ENCODE data around the gene OLFML2B.
A peak's percentile ranks its signal among the peaks of the same experiment; 100 is the strongest.
"Not testable (repeated sequence)": the region's sequence is repeated elsewhere in the genome, so short reads cannot be mapped to it uniquely, and the experiment has no call there.

OLFML2B gene

GRCh38 chr1:162035241-162035640 lies 11.6 kb upstream of the OLFML2B start:
- no peak for DNase-seq (ENCODE audit: low spot score)

- DNase-seq (ENCODE audit: low spot score), result no peak
Measured at GRCh38 chr1:162033428-162033827, 9.8 kb upstream of the OLFML2B start.

- no peak for DNase-seq (ENCODE audit: low spot score)
Measured at GRCh38 chr1:162030759-162031280, 7.2 kb upstream of the OLFML2B start.

- no peak for DNase-seq (ENCODE audit: low spot score)
Measured at GRCh38 chr1:162029157-162029556, 5.5 kb upstream of the OLFML2B start.

- no peak for DNase-seq (ENCODE audit: low spot score)
Measured at GRCh38 chr1:162028726-162029125, 5.1 kb upstream of the OLFML2B start.

- no peak for DNase-seq (ENCODE audit: low spot score)
Measured at GRCh38 chr1:162026881-162027280, 3.2 kb upstream of the OLFML2B start.

GRCh38 chr1:162025541-162025940 lies 1.9 kb upstream of the OLFML2B start:
- DNase-seq (ENCODE audit: low spot score), result no peak

- no peak for DNase-seq (ENCODE audit: low spot score)
Measured at GRCh38 chr1:162023181-162023546, 505 bp downstream of the OLFML2B start.

- no peak for DNase-seq (ENCODE audit: low spot score)
Measured at GRCh38 chr1:162022626-162023025, 1.0 kb downstream of the OLFML2B start.

GRCh38 chr1:162021124-162021523 lies 2.5 kb downstream of the OLFML2B start:
- DNase-seq (ENCODE audit: low spot score), result no peak

- DNase-seq (ENCODE audit: low spot score), result no peak
Measured at GRCh38 chr1:162020150-162020549, 3.5 kb downstream of the OLFML2B start.

GRCh38 chr1:162019446-162019845 lies 4.2 kb downstream of the OLFML2B start:
- no peak for DNase-seq (ENCODE audit: low spot score)

GRCh38 chr1:162019006-162019405 lies 4.7 kb downstream of the OLFML2B start:
- DNase-seq (ENCODE audit: low spot score), result peak; percentile 75

GRCh38 chr1:162018418-162018817 lies 5.3 kb downstream of the OLFML2B start:
- DNase-seq (ENCODE audit: low spot score), result peak; percentile 53

GRCh38 chr1:162017791-162018190 lies 5.9 kb downstream of the OLFML2B start:
- DNase-seq (ENCODE audit: low spot score), result not testable (repeated sequence)

GRCh38 chr1:162016631-162017030 lies 7.0 kb downstream of the OLFML2B start:
- no peak for DNase-seq (ENCODE audit: low spot score)

GRCh38 chr1:162015196-162015595 lies 8.5 kb downstream of the OLFML2B start:
- no peak for DNase-seq (ENCODE audit: low spot score)

GRCh38 chr1:162014202-162014601 lies 9.5 kb downstream of the OLFML2B start:
- DNase-seq (ENCODE audit: low spot score), result no peak

- no peak for DNase-seq (ENCODE audit: low spot score)
Measured at GRCh38 chr1:162013289-162013688, 10.4 kb downstream of the OLFML2B start.

- DNase-seq (ENCODE audit: low spot score), result no peak
Measured at GRCh38 chr1:162011337-162012012, 12.2 kb downstream of the OLFML2B start.

GRCh38 chr1:162010175-162010506 lies 13.5 kb downstream of the OLFML2B start:
- DNase-seq (ENCODE audit: low spot score), result no peak

- no peak for DNase-seq (ENCODE audit: low spot score)
Measured at GRCh38 chr1:162009501-162010174, 14.0 kb downstream of the OLFML2B start.

- DNase-seq (ENCODE audit: low spot score), result no peak
Measured at GRCh38 chr1:162008799-162009198, 14.9 kb downstream of the OLFML2B start.

- DNase-seq (ENCODE audit: low spot score), result no peak
Measured at GRCh38 chr1:162007466-162007865, 16.2 kb downstream of the OLFML2B start.

Measured in hematopoietic multipotent progenitor cell treated with erythropoietin and hydrocortisone succinate and interleukin-3 and kit ligand, for 17 days (in vitro differentiated cells).